Measurements from ENCODE around the gene KIAA0586. TPM values are rescaled to one million over a fixed set of nuclear protein-coding genes. Genes with fewer than 3 reads are reported as not detected.

Gene KIAA0586
- total and polyA plus RNA-seq, 9 of the 15 experiments (the other 6 are each of a cell fraction or from before 2014, with no cell fraction given): 11.2 to 30.9 (median 22.6) TPM

- peaks cover 43% of the 10 kb centered on the region for H3K36me3 ChIP-seq (ENCODE audit: control insufficient read depth, insufficient read depth, low read length)
- in situ Hi-C loops (cut with MboI): no loop called here
- H3K9ac ChIP-seq (ENCODE audit: insufficient read depth in 1 of 2, low read depth in 2 of 2, low read length in 2 of 2): no peak overlapping the region
- DNase-seq (ENCODE audit: extremely low read depth in 1 of 4, low spot score in 3 of 4) (no peak), ATAC-seq (no peak), FAIRE-seq (no peak)
- H3K9me1 ChIP-seq (ENCODE audit: control insufficient read depth, insufficient read depth, low read length): no peaks in the 10 kb centered on the region
- H3K4me1 ChIP-seq (replicated peaks in 1 of 2; ENCODE audit: control insufficient read depth in 2 of 2, insufficient read depth in 2 of 2, low read length in 2 of 2): no peaks in the 10 kb centered on the region
- 77% methylated on average over 5 of the region's 5 CpGs for WGBS (ENCODE audit: insufficient coverage, low coverage, missing lambda C conversion rate)
- CTCF ChIA-PET (ENCODE audit: low intra/inter-chr PET ratio): no interaction called here
- H3K27me3 ChIP-seq (ENCODE audit: control insufficient read depth in 2 of 2, insufficient read depth in 2 of 2, low read length in 2 of 2): no peaks in the 10 kb centered on the region
- H3K4me3 ChIP-seq: no peak overlapping the region
- POLR2A ChIA-PET: no interaction called here
- H3K27ac ChIP-seq (ENCODE audit: extremely low read depth, low read depth, low read length): no peak overlapping the region
- no peaks in the 10 kb centered on the region for H3K79me2 ChIP-seq (ENCODE audit: control insufficient read depth, insufficient read depth, low read length)
- H2AFZ ChIP-seq (ENCODE audit: low read depth, low read length): no peak overlapping the region
- H3K4me2 ChIP-seq (ENCODE audit: insufficient read depth, low read length): no peak overlapping the region
- intact Hi-C loops (cut with micrococcal nuclease): no loop called here
- H3K9me3 ChIP-seq (replicated peaks; ENCODE audit: control insufficient read depth, insufficient read depth, low read depth, low read length): no peaks in the 10 kb centered on the region
- no TSS peak for BruUV-seq (replicated peaks)
- TF ChIP-seq TBP (optimal IDR thresholded peaks at IDR 0.05; ENCODE audit: low read depth, low read length) (no peak), POLR2A (conservative IDR thresholded peaks at IDR 0.05) (no peak), DDX20 (tag; IDR thresholded peaks at IDR 0.05; ENCODE audit: low read depth) (no peak), ZNF75A (CRISPR knock-in tag; IDR thresholded peaks at IDR 0.05) (no peak), ZBED1 (IDR thresholded peaks at IDR 0.05) (no peak), ADNP (tag; IDR thresholded peaks at IDR 0.05) (no peak)
- TF ChIP-seq, protein P1, sequence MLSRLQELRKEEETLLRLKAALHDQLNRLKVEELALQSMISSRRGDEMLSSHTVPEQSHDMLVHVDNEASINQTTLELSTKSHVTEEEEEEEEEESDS (CRISPR knock-in tag; IDR thresholded peaks at IDR 0.05): no peak
- TF ChIP-seq, protein P2, sequence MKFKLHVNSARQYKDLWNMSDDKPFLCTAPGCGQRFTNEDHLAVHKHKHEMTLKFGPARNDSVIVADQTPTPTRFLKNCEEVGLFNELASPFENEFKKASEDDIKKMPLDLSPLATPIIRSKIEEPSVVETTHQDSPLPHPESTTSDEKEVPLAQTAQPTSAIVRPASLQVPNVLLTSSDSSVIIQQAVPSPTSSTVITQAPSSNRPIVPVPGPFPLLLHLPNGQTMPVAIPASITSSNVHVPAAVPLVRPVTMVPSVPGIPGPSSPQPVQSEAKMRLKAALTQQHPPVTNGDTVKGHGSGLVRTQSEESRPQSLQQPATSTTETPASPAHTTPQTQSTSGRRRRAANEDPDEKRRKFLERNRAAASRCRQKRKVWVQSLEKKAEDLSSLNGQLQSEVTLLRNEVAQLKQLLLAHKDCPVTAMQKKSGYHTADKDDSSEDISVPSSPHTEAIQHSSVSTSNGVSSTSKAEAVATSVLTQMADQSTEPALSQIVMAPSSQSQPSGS (CRISPR knock-in tag; IDR thresholded peaks at IDR 0.05): no peak
- no peaks in the 10 kb centered on the region for H4K20me1 ChIP-seq (replicated peaks; ENCODE audit: control insufficient read depth, insufficient read depth, low read length)
Measured at GRCh38 chr14:58439476-58439875, 12.0 kb downstream of the KIAA0586 start.
